GM12878 (cell line): ENCODE results near the gene ELOF1. TPM values are rescaled to one million over a fixed set of nuclear protein-coding genes. Genes with fewer than 3 reads are reported as not detected.

ENCODE experiments used
- ATF2 ChIP-seq: IDR thresholded peaks from 2 replicates; pipeline ENCODE4 v1.6.1; 2012; ENCODE audit warnings: low read length, inconsistent platforms
- DPF2 ChIP-seq: fragments of 450-650 bp; IDR thresholded peaks from 2 replicates; pipeline ENCODE4 v1.6.1; 2017; ENCODE audit warnings: mild to moderate bottlenecking
- ESRRA ChIP-seq: IDR thresholded peaks from 2 replicates; pipeline ENCODE4 v1.6.1; 2012; ENCODE audit warnings: mild to moderate bottlenecking, low read length, improper control_type of control experiment
- GABPA ChIP-seq: IDR thresholded peaks from 2 replicates; pipeline ENCODE4 v1.6.1; 2014; ENCODE audit warnings: antibody characterized with exemption, low read depth, mild to moderate bottlenecking, inconsistent platforms
- KLF5 ChIP-seq: fragments of 450-650 bp; IDR thresholded peaks from 2 replicates; pipeline ENCODE4 v1.6.1; 2014; ENCODE audit warnings: mild to moderate bottlenecking; ENCODE audit not compliant: partially characterized antibody
- NFXL1 ChIP-seq: fragments of 450-650 bp; IDR thresholded peaks from 2 replicates; pipeline ENCODE4 v1.6.1; 2017; ENCODE audit warnings: antibody characterized with exemption, mild to moderate bottlenecking, borderline replicate concordance
- NRF1 ChIP-seq: conservative IDR thresholded peaks from 2 replicates; pipeline ENCODE4 v1.6.1; 2011; ENCODE audit warnings: mild to moderate bottlenecking, low read depth, low read length, improper control_type of control experiment
- PAX8 ChIP-seq: fragments of 450-650 bp; IDR thresholded peaks from 2 replicates; pipeline ENCODE4 v1.6.1; 2017; ENCODE audit warnings: mild to moderate bottlenecking, moderate library complexity
- POLR2A ChIP-seq: IDR thresholded peaks from 2 replicates; pipeline ENCODE4 v1.6.1; 2011; ENCODE audit warnings: low read depth, mild to moderate bottlenecking, low read length
- RAD51 ChIP-seq: fragments of 450-650 bp; IDR thresholded peaks from 2 replicates; pipeline ENCODE4 v1.6.1; 2016; ENCODE audit warnings: moderate library complexity, mild to moderate bottlenecking, inconsistent platforms
- RBBP5 ChIP-seq: fragments of 200-600 bp; sonication (generic); conservative IDR thresholded peaks from 2 replicates; pipeline ENCODE4 v1.6.1; 2016
- RUNX3 ChIP-seq: IDR thresholded peaks from 2 replicates; pipeline ENCODE4 v1.6.1; 2012; ENCODE audit warnings: low read length, inconsistent platforms
- SKIL ChIP-seq: fragments of 450-650 bp; IDR thresholded peaks from 2 replicates; pipeline ENCODE4 v1.6.1; 2017; ENCODE audit warnings: mild to moderate bottlenecking, low read depth, inconsistent platforms; ENCODE audit not compliant: poor library complexity, severe bottlenecking
- STAT1 ChIP-seq: fragments of 450-650 bp; conservative IDR thresholded peaks from 2 replicates; pipeline ENCODE4 v1.6.1; 2014; ENCODE audit warnings: antibody characterized with exemption, mild to moderate bottlenecking
- TARDBP ChIP-seq: IDR thresholded peaks from 2 replicates; pipeline ENCODE4 v1.6.1; 2016; ENCODE audit warnings: borderline replicate concordance
- USF2 ChIP-seq: IDR thresholded peaks from 2 replicates; pipeline ENCODE4 v1.6.1; 2011; ENCODE audit warnings: low read depth, low read length, improper control_type of control experiment, borderline replicate concordance
- WRNIP1 ChIP-seq: IDR thresholded peaks from 2 replicates; pipeline ENCODE4 v1.6.1; 2011; ENCODE audit warnings: low read depth, low read length, improper control_type of control experiment, borderline replicate concordance
- ZBTB33 ChIP-seq: fragments of 450-650 bp; IDR thresholded peaks from 2 replicates; pipeline ENCODE4 v1.6.1; 2017; ENCODE audit warnings: mild to moderate bottlenecking
- ZNF217 ChIP-seq: fragments of 450-650 bp; IDR thresholded peaks from 2 replicates; pipeline ENCODE4 v1.6.1; 2017; ENCODE audit warnings: antibody characterized with exemption, mild to moderate bottlenecking
- ZNF274 ChIP-seq: IDR thresholded peaks from one replicate; pipeline ENCODE4 v1.8.0; 2011; ENCODE audit not compliant: insufficient read length, insufficient read depth
- ZNF592 ChIP-seq: fragments of 450-650 bp; IDR thresholded peaks from 2 replicates; pipeline ENCODE4 v1.6.1; 2017; ENCODE audit warnings: mild to moderate bottlenecking, moderate library complexity
- polyA plus RNA-seq, 11 experiments: library from polyadenylated mRNA; depleted of rRNA in 4 of 11; unstranded in 6 of 11; stranded (reverse) in 5 of 11; fragments of >200 nt; fragmentation: Nextera tagmentation in 4 of 11; fragmentation: Illumina TruSeq in 1 of 11; extraction: Ambion mirVana in 4 of 11; extraction: Trizol in 1 of 11; gene quantifications; 1 replicate in 1 of 11; 2 replicates in 10 of 11; pipeline versions ENCODE4 v1.2.1 to v1.2.3, GENCODE V29; 2011 to 2016; ENCODE audit warnings: inconsistent platforms in 2 of 11, missing spikeins in 2 of 11, low read depth in 1 of 11
- total RNA-seq, 4 experiments: library from RNA; depleted of rRNA in 3 of 4; stranded (reverse); fragments of >200 nt in 3 of 4; fragmentation: Illumina TruSeq in 1 of 4; extraction: Trizol in 1 of 4; gene quantifications; 2 replicates each; pipeline versions ENCODE4 v1.2.1 to v1.2.3, GENCODE V29; 2013 to 2021
- TF ChIP-seq, protein P1 (sequence below): IDR thresholded peaks from 2 replicates; pipeline ENCODE4 v1.6.1; 2011; ENCODE audit warnings: borderline replicate concordance, low read depth, mild to moderate bottlenecking, moderate library complexity, mixed read lengths, low read length; ENCODE audit not compliant: insufficient read depth; ENCODE audit errors: extremely low read length

Gene ELOF1
- total and polyA plus RNA-seq, 10 of the 15 experiments (the other 5 are each of a cell fraction or from before 2014, with no cell fraction given) = 11.7 to 124 (median 92.9) TPM

- TF ChIP-seq ZBTB33 (peak; percentile 100), SKIL (peak; percentile 75), ESRRA (no peak), RBBP5 (no peak), GABPA (no peak), ZNF274 (no peak), NFXL1 (no peak), KLF5 (no peak), ZNF217 (peak; percentile 80), ATF2 (no peak), WRNIP1 (no peak), USF2 (no peak), DPF2 (peak; percentile 57; the same call in 1 of the 2 replicates), RAD51 (no peak), ZNF592 (no peak), TARDBP (no peak), STAT1 (no peak), POLR2A (no peak), NRF1 (no peak), RUNX3 (no peak), PAX8 (no peak)
- TF ChIP-seq, protein P1, sequence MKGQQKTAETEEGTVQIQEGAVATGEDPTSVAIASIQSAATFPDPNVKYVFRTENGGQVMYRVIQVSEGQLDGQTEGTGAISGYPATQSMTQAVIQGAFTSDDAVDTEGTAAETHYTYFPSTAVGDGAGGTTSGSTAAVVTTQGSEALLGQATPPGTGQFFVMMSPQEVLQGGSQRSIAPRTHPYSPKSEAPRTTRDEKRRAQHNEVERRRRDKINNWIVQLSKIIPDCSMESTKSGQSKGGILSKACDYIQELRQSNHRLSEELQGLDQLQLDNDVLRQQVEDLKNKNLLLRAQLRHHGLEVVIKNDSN = no peak
Observed at GRCh38 chr19:11570039-11570462, 11.0 kb upstream of the ELOF1 start (continued).
